H9 (cell line): Measurements from ENCODE around the gene MOB4. TPM values are rescaled to one million over a fixed set of nuclear protein-coding genes. Genes with fewer than 3 reads are reported as not detected.

Experiments
- DNase-seq: peaks from one replicate; pipeline ENCODE4 v3.0.0-alpha.2; 2017
- H2AFZ ChIP-seq: one replicate; pipeline ENCODE4 v1.6.1; 2013; ENCODE audit warnings: mild to moderate bottlenecking, low read length, control low read depth, moderate library complexity
- H2AK5ac ChIP-seq: 2 replicates; pipeline ENCODE4 v1.6.1; 2013; ENCODE audit warnings: low read length, control low read depth, mixed read lengths; ENCODE audit not compliant: insufficient read length
- H2BK120ac ChIP-seq: one replicate; pipeline ENCODE4 v1.6.1; 2013; ENCODE audit warnings: low read depth, mild to moderate bottlenecking, low read length, control low read depth, inconsistent platforms; ENCODE audit not compliant: poor library complexity, severe bottlenecking
- H2BK12ac ChIP-seq: 2 replicates; pipeline ENCODE4 v1.6.1; 2013; ENCODE audit warnings: low read length, control low read depth, mixed read lengths, low read depth; ENCODE audit not compliant: insufficient read length
- H2BK15ac ChIP-seq: 2 replicates; pipeline ENCODE4 v1.6.1; 2013; ENCODE audit warnings: low read depth, low read length, control low read depth
- H2BK20ac ChIP-seq: one replicate; pipeline ENCODE4 v1.6.1; 2013; ENCODE audit warnings: low read depth, mild to moderate bottlenecking, low read length, control low read depth, inconsistent platforms; ENCODE audit not compliant: poor library complexity, severe bottlenecking
- H2BK5ac ChIP-seq: 2 replicates; pipeline ENCODE4 v1.6.1; 2013; ENCODE audit warnings: low read length, control low read depth, mixed read lengths; ENCODE audit not compliant: insufficient read length
- H3K14ac ChIP-seq: 2 replicates; pipeline ENCODE4 v1.6.1; 2013; ENCODE audit warnings: low read length, control low read depth; ENCODE audit not compliant: insufficient read depth
- H3K18ac ChIP-seq: 2 replicates; pipeline ENCODE4 v1.6.1; 2013; ENCODE audit warnings: low read depth, mild to moderate bottlenecking, mixed read lengths, low read length, control low read depth; ENCODE audit not compliant: insufficient read length
- H3K23ac ChIP-seq: 2 replicates; pipeline ENCODE4 v1.6.1; 2013; ENCODE audit warnings: low read length, control low read depth, mixed read lengths, low read depth; ENCODE audit not compliant: insufficient read length
- H3K23me2 ChIP-seq: 2 replicates; pipeline ENCODE4 v1.6.1; 2013; ENCODE audit warnings: low read depth, mild to moderate bottlenecking, mixed read lengths, low read length, control low read depth; ENCODE audit not compliant: insufficient read length, poor library complexity, severe bottlenecking
- H3K27ac ChIP-seq: 2 replicates; pipeline ENCODE4 v1.5.1; 2013; ENCODE audit warnings: low read length, control low read depth, mixed read lengths, low read depth; ENCODE audit not compliant: insufficient read length
- H3K27me3 ChIP-seq: 2 replicates; pipeline ENCODE4 v1.6.1; 2013; ENCODE audit warnings: low read length, control low read depth, inconsistent platforms; ENCODE audit not compliant: insufficient read depth
- H3K4ac ChIP-seq: 2 replicates; pipeline ENCODE4 v1.6.1; 2013; ENCODE audit warnings: low read depth, mild to moderate bottlenecking, control low read depth, inconsistent platforms, low read length, moderate library complexity
- H3K4me1 ChIP-seq: 2 replicates; pipeline ENCODE4 v1.6.1; 2013; ENCODE audit warnings: low read length, control low read depth, inconsistent platforms; ENCODE audit not compliant: insufficient read depth
- H3K4me2 ChIP-seq: 2 replicates; pipeline ENCODE4 v1.6.1; 2013; ENCODE audit warnings: low read length, control low read depth, mixed read lengths; ENCODE audit not compliant: insufficient read length, insufficient read depth
- H3K56ac ChIP-seq: 2 replicates; pipeline ENCODE4 v1.6.1; 2013; ENCODE audit warnings: low read depth, mild to moderate bottlenecking, mixed read lengths, low read length, control low read depth; ENCODE audit not compliant: insufficient read length
- H3K79me1 ChIP-seq: 2 replicates; pipeline ENCODE4 v1.6.1; 2013; ENCODE audit warnings: low read depth, mild to moderate bottlenecking, moderate library complexity, low read length, control low read depth, inconsistent platforms; ENCODE audit not compliant: insufficient read depth, poor library complexity, severe bottlenecking
- H3K79me2 ChIP-seq: 2 replicates; pipeline ENCODE4 v1.6.1; 2013; ENCODE audit warnings: low read length, control low read depth, inconsistent platforms; ENCODE audit not compliant: insufficient read depth
- H3K9ac ChIP-seq: 2 replicates; pipeline ENCODE4 v1.6.1; 2013; ENCODE audit warnings: low read length, control low read depth, mixed read lengths; ENCODE audit not compliant: insufficient read length; ENCODE audit errors: extremely low read depth
- H3K9me3 ChIP-seq: one replicate; pipeline ENCODE4 v1.6.1; 2013; ENCODE audit warnings: low read depth, low read length, inconsistent platforms; ENCODE audit not compliant: control insufficient read depth
- H3T11ph ChIP-seq: one replicate; pipeline ENCODE4 v1.6.1; 2013; ENCODE audit warnings: mild to moderate bottlenecking, low read length, control low read depth, inconsistent platforms
- H4K20me1 ChIP-seq: one replicate; pipeline ENCODE4 v1.6.1; 2013; ENCODE audit not compliant: control insufficient read depth, insufficient read length, insufficient read depth
- H4K5ac ChIP-seq: 2 replicates; pipeline ENCODE4 v1.6.1; 2013; ENCODE audit warnings: low read depth, mild to moderate bottlenecking, mixed read lengths, low read length, control low read depth; ENCODE audit not compliant: insufficient read length
- H4K8ac ChIP-seq: replicated peaks from 2 replicates; pipeline ENCODE4 v1.6.1; 2013; ENCODE audit warnings: low read length, control low read depth, mixed read lengths, low read depth; ENCODE audit not compliant: insufficient read length
- H4K91ac ChIP-seq: 2 replicates; pipeline ENCODE4 v1.6.1; 2013; ENCODE audit warnings: low read depth, mild to moderate bottlenecking, moderate library complexity, mixed read lengths, low read length, control low read depth; ENCODE audit not compliant: insufficient read length
- H3K27ac Mint-ChIP-seq, 3 experiments: 2 replicates in 2 of 3; 3 replicates in 1 of 3; pipeline ENCODE4 v1.8.0; 2020 to 2021; ENCODE audit warnings: mixed read lengths in 3 of 3, mild to moderate bottlenecking in 1 of 3, moderate library complexity in 1 of 3
- H3K27me3 Mint-ChIP-seq: 2 replicates; pipeline ENCODE4 v1.8.0; 2021; ENCODE audit warnings: low read depth, mild to moderate bottlenecking, moderate library complexity, mixed read lengths
- H3K36me3 Mint-ChIP-seq, 3 experiments: 2 replicates in 2 of 3; 3 replicates in 1 of 3; pipeline ENCODE4 v1.8.0; 2020 to 2021; ENCODE audit warnings: low read depth in 3 of 3, mixed read lengths in 3 of 3; ENCODE audit not compliant: insufficient read depth in 1 of 3
- H3K4me1 Mint-ChIP-seq, 2 experiments: 2 replicates each; pipeline ENCODE4 v1.8.0; 2020; ENCODE audit warnings: mixed read lengths in 2 of 2
- H3K4me3 Mint-ChIP-seq, 2 experiments: 2 replicates in 1 of 2; 3 replicates in 1 of 2; pipeline ENCODE4 v1.8.0; 2020 to 2021; ENCODE audit warnings: mild to moderate bottlenecking in 2 of 2, mixed read lengths in 2 of 2, moderate library complexity in 1 of 2
- H3K9me3 Mint-ChIP-seq, 2 experiments: 2 replicates in 1 of 2; 3 replicates in 1 of 2; pipeline ENCODE4 v1.8.0; 2020; ENCODE audit warnings: mild to moderate bottlenecking in 2 of 2, mixed read lengths in 2 of 2, moderate library complexity in 1 of 2
- WGBS: extraction: QIAGEN DNeasy Blood & Tissue Kit; methylation state at CpG from one replicate; pipeline ENCODE4 v1.1.7; 2013; ENCODE audit warnings: missing lambda C conversion rate, low lambda C conversion rate, mixed read lengths; ENCODE audit not compliant: insufficient read length; ENCODE audit errors: extremely low coverage; 5-methylcytosine and 5-hydroxymethylcytosine counted together
- total RNA-seq: library from RNA; stranded (reverse); gene quantifications from 2 replicates; pipeline ENCODE4 v1.2.1, GENCODE V29; 2021
- TF ChIP-seq, protein P1 (sequence below): fragments of 200-600 bp; sonication (generic); conservative IDR thresholded peaks from 3 replicates; pipeline ENCODE4 v1.8.0; 2021; ENCODE audit warnings: antibody characterized with exemption, mild to moderate bottlenecking

The MOB4 gene
- total RNA-seq, 1 experiment from 2014 or later, result 57.6 TPM

- H3K27ac Mint-ChIP-seq, result peak overlapping the region in 2 of 3 experiments; percentile 20 to 71; a peak in 2 of 7 replicates
- Histone ChIP-seq H3K4me2 (no peak overlapping the region), H2BK120ac (peak overlapping the region; percentile 23)
Observed at GRCh38 chr2:197575987-197576386, 60.1 kb downstream of the MOB4 start.

More at GRCh38 chr2:197575987-197576386, 60.1 kb downstream of the MOB4 start:
- Mint-ChIP-seq H3K4me1 (peaks cover 13 to 18% of the 10 kb centered on the region in 2 experiments), H3K36me3 (peaks cover 36 to 42% (median 38%) of the 10 kb centered on the region in 3 experiments), H3K27me3 (no peaks in the 10 kb centered on the region), H3K4me3 (no peak overlapping the region), H3K9me3 (peaks cover 27 to 36% of the 10 kb centered on the region in 2 experiments)
- no CpG with 5 or more reads among the region's 2 CpGs for WGBS
- Histone ChIP-seq H4K5ac (no peak overlapping the region), H3K79me1 (no peaks in the 10 kb centered on the region), H3K79me2 (no peaks in the 10 kb centered on the region; the same call in 1 of the 2 replicates), H3K4me1 (peaks cover 14% of the 10 kb centered on the region; the same call in 1 of the 2 replicates), H3K27ac (no peak overlapping the region), H3K23me2 (no peaks in the 10 kb centered on the region), H3K14ac (no peak overlapping the region; the same call in 1 of the 2 replicates), H3K56ac (no peak overlapping the region), H2BK5ac (no peak overlapping the region), H3K9me3 (peaks cover 24% of the 10 kb centered on the region), H3K18ac (no peak overlapping the region), H4K20me1 (no peaks in the 10 kb centered on the region), H3T11ph (no peak overlapping the region), H3K27me3 (no peaks in the 10 kb centered on the region), H2BK15ac (no peak overlapping the region), H2AFZ (no peak overlapping the region), H2BK20ac (no peak overlapping the region), H4K8ac (no peak overlapping the region), H2BK12ac (no peak overlapping the region), H2AK5ac (no peak overlapping the region), H3K9ac (no peak overlapping the region), H4K91ac (no peak overlapping the region), H3K4ac (no peak overlapping the region), H3K23ac (no peak overlapping the region)
- no peak for DNase-seq
- TF ChIP-seq, protein P1, sequence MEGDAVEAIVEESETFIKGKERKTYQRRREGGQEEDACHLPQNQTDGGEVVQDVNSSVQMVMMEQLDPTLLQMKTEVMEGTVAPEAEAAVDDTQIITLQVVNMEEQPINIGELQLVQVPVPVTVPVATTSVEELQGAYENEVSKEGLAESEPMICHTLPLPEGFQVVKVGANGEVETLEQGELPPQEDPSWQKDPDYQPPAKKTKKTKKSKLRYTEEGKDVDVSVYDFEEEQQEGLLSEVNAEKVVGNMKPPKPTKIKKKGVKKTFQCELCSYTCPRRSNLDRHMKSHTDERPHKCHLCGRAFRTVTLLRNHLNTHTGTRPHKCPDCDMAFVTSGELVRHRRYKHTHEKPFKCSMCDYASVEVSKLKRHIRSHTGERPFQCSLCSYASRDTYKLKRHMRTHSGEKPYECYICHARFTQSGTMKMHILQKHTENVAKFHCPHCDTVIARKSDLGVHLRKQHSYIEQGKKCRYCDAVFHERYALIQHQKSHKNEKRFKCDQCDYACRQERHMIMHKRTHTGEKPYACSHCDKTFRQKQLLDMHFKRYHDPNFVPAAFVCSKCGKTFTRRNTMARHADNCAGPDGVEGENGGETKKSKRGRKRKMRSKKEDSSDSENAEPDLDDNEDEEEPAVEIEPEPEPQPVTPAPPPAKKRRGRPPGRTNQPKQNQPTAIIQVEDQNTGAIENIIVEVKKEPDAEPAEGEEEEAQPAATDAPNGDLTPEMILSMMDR, result no peak
